Measurements from ENCODE around the gene SMYD3.

SMYD3 gene

DNA sequence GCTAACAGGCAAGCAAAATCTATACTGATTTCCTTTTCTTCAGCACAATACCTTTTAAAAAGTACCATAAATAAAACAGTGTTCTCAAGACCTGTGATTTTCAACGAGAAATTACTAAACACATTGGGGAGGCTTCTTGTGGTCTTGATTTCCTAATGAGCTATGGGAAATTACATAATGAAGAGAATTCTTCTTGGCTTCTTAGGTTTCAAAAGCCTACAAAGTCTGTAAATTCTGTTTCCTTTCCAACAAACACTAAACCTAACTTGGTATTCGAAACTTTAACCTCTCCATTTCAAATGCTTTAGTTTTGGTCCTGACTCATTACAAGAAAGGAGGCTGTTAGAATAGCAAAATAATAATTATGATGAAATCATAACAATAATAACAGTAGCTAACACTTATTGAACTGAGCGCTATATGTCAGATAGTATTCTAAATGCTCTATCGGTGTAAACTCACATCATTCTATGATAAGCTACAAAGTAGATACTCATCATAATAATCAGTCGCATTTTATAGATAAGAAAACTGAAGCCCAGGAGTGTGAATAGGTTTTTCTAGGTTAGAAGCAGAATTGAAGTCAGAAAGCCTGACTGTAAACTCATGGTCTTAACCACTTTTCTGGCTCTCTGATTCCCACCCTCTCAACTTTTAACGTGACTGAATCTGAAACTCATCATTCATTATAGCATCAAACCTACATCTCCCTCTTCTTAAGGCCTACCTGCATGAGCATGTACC lies 486.7 kb downstream of the SMYD3 start:
- H3K4me3 ChIP-seq (ENCODE audit: low read length): no peak overlapping the region
- H3K9ac ChIP-seq (ENCODE audit: low read length): no peak overlapping the region
- TF ChIP-seq EZH2phosphoT487 (IDR thresholded peaks at IDR 0.05; ENCODE audit: low read length) (no peak), EZH2 (optimal IDR thresholded peaks at IDR 0.05; ENCODE audit: low read depth, low read length) (no peak), CTCF (IDR thresholded peaks at IDR 0.05; ENCODE audit: low read length) (no peak)
- no peak overlapping the region for H3K4me2 ChIP-seq (ENCODE audit: low read depth, low read length)
- H3F3A ChIP-seq (ENCODE audit: insufficient read depth, low read length): no peaks in the 10 kb centered on the region
- no peaks in the 10 kb centered on the region for H3K79me2 ChIP-seq (ENCODE audit: low read length)
- H2AFZ ChIP-seq (ENCODE audit: low read length): no peak overlapping the region
- H3K27ac ChIP-seq (ENCODE audit: low read length): no peak overlapping the region
- no peaks in the 10 kb centered on the region for H3K4me1 ChIP-seq (ENCODE audit: low read length)
- DNase-seq: no peak
- H3K27me3 ChIP-seq (replicated peaks; ENCODE audit: insufficient read depth, low read length): no peaks in the 10 kb centered on the region
- H4K20me1 ChIP-seq (ENCODE audit: insufficient read depth, low read length): no peaks in the 10 kb centered on the region
- no peaks in the 10 kb centered on the region for H3K9me3 ChIP-seq (replicated peaks; ENCODE audit: insufficient read depth, low read length)
- H3K9me2 ChIP-seq (replicated peaks; ENCODE audit: insufficient read depth, low read length): no peaks in the 10 kb centered on the region
- no peaks in the 10 kb centered on the region for H3K36me3 ChIP-seq (replicated peaks; ENCODE audit: insufficient read depth, low read length)

DNA sequence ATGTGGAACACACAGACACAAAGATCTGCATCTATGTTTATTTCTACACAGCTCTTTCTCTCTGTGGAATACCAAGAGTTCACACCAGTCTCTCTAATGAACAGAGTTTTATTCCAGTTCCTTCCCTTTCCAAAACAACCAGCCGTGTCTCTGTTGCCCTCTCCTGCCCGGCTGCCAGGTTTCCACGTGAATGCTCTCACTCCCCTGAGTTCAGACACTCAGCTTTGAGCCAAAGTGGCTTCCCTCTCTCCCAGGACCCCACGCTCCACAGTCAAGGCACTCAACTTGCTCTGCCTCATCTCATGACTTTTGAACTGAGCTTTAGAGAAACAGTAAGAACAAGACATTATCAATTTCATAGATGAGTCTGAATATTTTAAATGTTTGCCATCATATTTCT lies 488.9 kb downstream of the SMYD3 start:
- DNase-seq: no peak
- Histone ChIP-seq H3K36me3 (replicated peaks; ENCODE audit: insufficient read depth, low read length) (no peaks in the 10 kb centered on the region), H3K27ac (ENCODE audit: low read length) (no peak overlapping the region), H3K4me3 (ENCODE audit: low read length) (no peak overlapping the region), H3K4me1 (ENCODE audit: low read length) (no peaks in the 10 kb centered on the region), H3K79me2 (ENCODE audit: low read length) (no peaks in the 10 kb centered on the region), H3K27me3 (replicated peaks; ENCODE audit: insufficient read depth, low read length) (no peaks in the 10 kb centered on the region), H2AFZ (ENCODE audit: low read length) (no peak overlapping the region), H3K9me3 (replicated peaks; ENCODE audit: insufficient read depth, low read length) (no peaks in the 10 kb centered on the region), H3K9ac (ENCODE audit: low read length) (no peak overlapping the region), H3F3A (ENCODE audit: insufficient read depth, low read length) (no peaks in the 10 kb centered on the region), H3K9me2 (replicated peaks; ENCODE audit: insufficient read depth, low read length) (no peaks in the 10 kb centered on the region), H3K4me2 (ENCODE audit: low read depth, low read length) (no peak overlapping the region), H4K20me1 (ENCODE audit: insufficient read depth, low read length) (no peaks in the 10 kb centered on the region)
- TF ChIP-seq EZH2phosphoT487 (IDR thresholded peaks at IDR 0.05; ENCODE audit: low read length): no peak
- no peak for TF ChIP-seq EZH2 (optimal IDR thresholded peaks at IDR 0.05; ENCODE audit: low read depth, low read length)
- TF ChIP-seq CTCF (IDR thresholded peaks at IDR 0.05; ENCODE audit: low read length): no peak

DNA sequence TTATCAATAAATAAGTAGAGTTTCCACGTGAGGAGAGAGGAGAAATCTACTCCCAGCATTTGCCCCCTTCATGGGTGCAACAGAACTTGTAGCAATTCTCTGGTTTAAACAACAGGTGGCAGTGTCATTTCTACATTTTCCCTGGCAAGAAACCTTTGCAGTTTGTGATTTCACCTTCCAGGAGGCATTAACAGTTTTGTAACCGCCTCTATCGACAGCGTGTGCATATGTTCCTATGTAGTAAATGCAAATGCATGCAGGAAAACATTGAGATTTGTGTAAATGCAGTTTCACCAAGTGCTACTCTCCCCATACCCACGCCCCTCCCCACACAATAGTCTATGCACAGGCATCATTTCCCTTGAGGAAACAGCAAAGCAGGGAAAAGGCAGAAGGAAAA lies 494.7 kb downstream of the SMYD3 start:
- Histone ChIP-seq H2AFZ (ENCODE audit: low read length) (no peak overlapping the region), H3K9ac (ENCODE audit: low read length) (no peak overlapping the region), H3K4me2 (ENCODE audit: low read depth, low read length) (no peak overlapping the region), H3K27me3 (replicated peaks; ENCODE audit: insufficient read depth, low read length) (no peaks in the 10 kb centered on the region), H3K4me1 (ENCODE audit: low read length) (no peaks in the 10 kb centered on the region), H3K9me2 (replicated peaks; ENCODE audit: insufficient read depth, low read length) (no peaks in the 10 kb centered on the region), H3K9me3 (replicated peaks; ENCODE audit: insufficient read depth, low read length) (no peaks in the 10 kb centered on the region), H3K79me2 (ENCODE audit: low read length) (no peaks in the 10 kb centered on the region), H4K20me1 (ENCODE audit: insufficient read depth, low read length) (no peaks in the 10 kb centered on the region), H3K27ac (ENCODE audit: low read length) (no peak overlapping the region), H3K36me3 (replicated peaks; ENCODE audit: insufficient read depth, low read length) (no peaks in the 10 kb centered on the region), H3K4me3 (ENCODE audit: low read length) (no peak overlapping the region), H3F3A (ENCODE audit: insufficient read depth, low read length) (no peaks in the 10 kb centered on the region)
- TF ChIP-seq EZH2phosphoT487 (IDR thresholded peaks at IDR 0.05; ENCODE audit: low read length) (no peak), CTCF (IDR thresholded peaks at IDR 0.05; ENCODE audit: low read length) (peak; percentile 69)
- DNase-seq: peak; percentile 30
